GM12874 (cell line): ENCODE data around the gene S100A14.
A peak's percentile ranks its signal among the peaks of the same experiment; 100 is the strongest.

Experiments used
- TF ChIP-seq, protein P1 (sequence below): IDR thresholded peaks from 2 replicates; pipeline ENCODE4 v1.5.1; 2011; ENCODE audit warnings: low read depth, mild to moderate bottlenecking, control low read depth, low read length, moderate library complexity; ENCODE audit not compliant: insufficient read depth

S100A14 gene

GRCh38 chr1:153570874-153571273 lies 45.3 kb downstream of the S100A14 start:
- TF ChIP-seq, protein P1, sequence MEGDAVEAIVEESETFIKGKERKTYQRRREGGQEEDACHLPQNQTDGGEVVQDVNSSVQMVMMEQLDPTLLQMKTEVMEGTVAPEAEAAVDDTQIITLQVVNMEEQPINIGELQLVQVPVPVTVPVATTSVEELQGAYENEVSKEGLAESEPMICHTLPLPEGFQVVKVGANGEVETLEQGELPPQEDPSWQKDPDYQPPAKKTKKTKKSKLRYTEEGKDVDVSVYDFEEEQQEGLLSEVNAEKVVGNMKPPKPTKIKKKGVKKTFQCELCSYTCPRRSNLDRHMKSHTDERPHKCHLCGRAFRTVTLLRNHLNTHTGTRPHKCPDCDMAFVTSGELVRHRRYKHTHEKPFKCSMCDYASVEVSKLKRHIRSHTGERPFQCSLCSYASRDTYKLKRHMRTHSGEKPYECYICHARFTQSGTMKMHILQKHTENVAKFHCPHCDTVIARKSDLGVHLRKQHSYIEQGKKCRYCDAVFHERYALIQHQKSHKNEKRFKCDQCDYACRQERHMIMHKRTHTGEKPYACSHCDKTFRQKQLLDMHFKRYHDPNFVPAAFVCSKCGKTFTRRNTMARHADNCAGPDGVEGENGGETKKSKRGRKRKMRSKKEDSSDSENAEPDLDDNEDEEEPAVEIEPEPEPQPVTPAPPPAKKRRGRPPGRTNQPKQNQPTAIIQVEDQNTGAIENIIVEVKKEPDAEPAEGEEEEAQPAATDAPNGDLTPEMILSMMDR = no peak

- TF ChIP-seq, protein P1 = no peak
Measured at GRCh38 chr1:153569465-153569864, 46.7 kb downstream of the S100A14 start.

DNA sequence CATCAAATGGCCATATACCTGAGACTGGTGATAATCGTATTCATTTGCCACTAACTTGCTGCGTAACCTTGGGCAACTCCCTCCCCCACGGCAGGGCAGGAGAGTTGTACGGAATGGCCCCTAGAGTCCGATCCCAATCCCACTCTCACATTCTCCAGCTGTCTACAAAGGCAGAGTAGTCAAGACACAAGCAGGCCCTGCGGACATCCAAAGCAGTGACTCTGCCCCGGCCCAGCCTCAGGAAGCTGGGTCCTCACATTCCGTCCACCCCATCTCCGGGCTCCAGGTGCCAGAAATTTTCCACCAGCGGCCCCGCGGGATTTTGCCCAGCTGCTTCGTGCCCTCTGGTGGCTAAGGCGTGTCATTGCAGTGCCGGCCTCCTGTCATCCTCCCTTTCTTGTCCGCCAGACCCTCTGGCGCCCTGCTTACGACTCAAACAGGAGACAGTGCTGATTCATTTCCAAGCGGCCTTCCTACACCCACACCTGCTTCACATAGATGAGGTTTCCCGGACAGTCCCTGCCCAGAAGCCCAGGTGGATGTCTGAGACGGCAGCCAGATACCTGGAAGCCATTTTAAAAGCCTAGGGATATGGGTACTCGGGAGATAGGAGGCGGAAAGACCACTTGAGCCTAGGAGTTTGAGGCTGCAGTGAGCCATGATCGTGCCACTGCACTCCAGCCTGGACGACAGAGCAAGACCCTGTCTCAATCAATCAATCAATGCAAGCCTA lies 47.6 kb downstream of the S100A14 start:
- TF ChIP-seq, protein P1 = peak; percentile 97

GRCh38 chr1:153567621-153568366 lies 48.3 kb downstream of the S100A14 start:
- TF ChIP-seq, protein P1 = no peak

- TF ChIP-seq, protein P1 = no peak
Measured at GRCh38 chr1:153566414-153567371, 49.4 kb downstream of the S100A14 start.

GRCh38 chr1:153565529-153566374 lies 50.4 kb downstream of the S100A14 start, which contains the start of gene S100A2:
S100A2 (minus strand) TSS chr1:153565844; CDS start chr1:153563877, 1,967 bp downstream.
- TF ChIP-seq, protein P1 = no peak
